ENCODE results near the gene ZSWIM3.

DNA sequence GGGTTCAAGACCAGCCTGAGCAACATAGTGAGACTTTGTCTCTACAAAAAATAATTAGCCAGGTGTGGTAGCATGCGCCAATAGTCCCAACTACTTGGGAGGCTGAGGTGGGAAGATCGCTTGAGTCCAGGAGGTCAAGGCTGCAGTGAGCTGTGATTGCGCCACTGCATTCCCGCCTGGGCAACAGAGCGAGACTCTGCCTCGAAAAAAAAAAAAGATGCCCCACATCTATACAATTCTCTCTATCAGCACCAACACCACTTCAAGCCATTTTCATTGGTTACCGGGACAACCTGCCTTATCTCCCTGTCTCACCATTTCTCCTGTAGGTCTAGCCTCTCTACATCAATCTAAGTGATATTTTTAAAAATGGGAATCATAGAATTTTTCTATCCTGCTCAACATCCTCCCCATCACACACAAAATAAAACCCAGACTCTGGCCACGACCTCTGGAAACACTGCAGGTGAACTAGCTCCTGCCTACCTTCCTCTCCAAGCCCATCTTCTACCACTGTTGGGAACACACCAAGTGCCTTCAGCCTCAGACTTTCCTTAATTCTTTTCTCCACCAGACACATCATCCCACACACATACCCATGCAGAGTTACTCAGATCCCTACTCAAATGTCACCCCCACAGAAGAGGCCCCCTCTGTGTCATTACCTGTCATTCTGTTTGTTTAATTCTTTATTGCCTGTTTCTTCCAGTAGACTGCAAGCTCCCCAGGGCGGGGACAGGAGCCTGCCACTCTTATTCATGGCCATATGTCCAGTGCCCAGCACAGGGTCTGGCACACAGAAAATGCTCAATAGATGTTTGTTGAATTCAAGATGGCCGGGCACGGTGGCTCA, 64.1 kb downstream of the ZSWIM3 start:
- TF ChIP-seq, protein P1, sequence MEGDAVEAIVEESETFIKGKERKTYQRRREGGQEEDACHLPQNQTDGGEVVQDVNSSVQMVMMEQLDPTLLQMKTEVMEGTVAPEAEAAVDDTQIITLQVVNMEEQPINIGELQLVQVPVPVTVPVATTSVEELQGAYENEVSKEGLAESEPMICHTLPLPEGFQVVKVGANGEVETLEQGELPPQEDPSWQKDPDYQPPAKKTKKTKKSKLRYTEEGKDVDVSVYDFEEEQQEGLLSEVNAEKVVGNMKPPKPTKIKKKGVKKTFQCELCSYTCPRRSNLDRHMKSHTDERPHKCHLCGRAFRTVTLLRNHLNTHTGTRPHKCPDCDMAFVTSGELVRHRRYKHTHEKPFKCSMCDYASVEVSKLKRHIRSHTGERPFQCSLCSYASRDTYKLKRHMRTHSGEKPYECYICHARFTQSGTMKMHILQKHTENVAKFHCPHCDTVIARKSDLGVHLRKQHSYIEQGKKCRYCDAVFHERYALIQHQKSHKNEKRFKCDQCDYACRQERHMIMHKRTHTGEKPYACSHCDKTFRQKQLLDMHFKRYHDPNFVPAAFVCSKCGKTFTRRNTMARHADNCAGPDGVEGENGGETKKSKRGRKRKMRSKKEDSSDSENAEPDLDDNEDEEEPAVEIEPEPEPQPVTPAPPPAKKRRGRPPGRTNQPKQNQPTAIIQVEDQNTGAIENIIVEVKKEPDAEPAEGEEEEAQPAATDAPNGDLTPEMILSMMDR (IDR thresholded peaks at IDR 0.05): no peak
- TF ChIP-seq POLR2A (IDR thresholded peaks at IDR 0.05): no peak

Data from right lobe of liver (tissue), 4 donors.